Stimulated activated naive CD8-positive, alpha-beta T cell treated with anti-CD3 and anti-CD28 coated beads, Interleukin-15, amount 100 ng/mL, for 72 hours (primary cell): ENCODE data around the gene OR2G3.

Source experiments
- ATAC-seq: fragments of 150-1000 bp; cut with Tn5 transposase; 2 replicates; pipeline ENCODE4 v1.10.0; 2021; ENCODE audit warnings: mild to moderate bottlenecking, moderate library complexity
- DNase-seq, 2 donors: peaks; one replicate each; pipeline ENCODE4 v3.0.0; 2021 to 2022
- H3K27ac Mint-ChIP-seq, 2 donors: one replicate each; pipeline ENCODE4 v1.8.0; 2022; ENCODE audit warnings: mild to moderate bottlenecking in 2 of 2, mixed read lengths in 2 of 2, moderate library complexity in 2 of 2
- H3K27me3 Mint-ChIP-seq: one replicate; pipeline ENCODE4 v1.8.0; 2022; ENCODE audit warnings: mixed read lengths
- H3K4me1 Mint-ChIP-seq: one replicate; pipeline ENCODE4 v1.8.0; 2022; ENCODE audit warnings: mild to moderate bottlenecking, mixed read lengths
- H3K4me3 Mint-ChIP-seq, 2 donors: one replicate each; pipeline ENCODE4 v1.8.0; 2022; ENCODE audit warnings: mild to moderate bottlenecking in 2 of 2, mixed read lengths in 2 of 2, moderate library complexity in 1 of 2
- H3K9me3 Mint-ChIP-seq, 2 donors: one replicate each; pipeline ENCODE4 v1.8.0; 2022; ENCODE audit warnings: mixed read lengths in 2 of 2

OR2G3 gene

GRCh38 chr1:247605286-247605685 lies at the start of gene OR2G3:
Gene OR2G3 (plus strand): TSS chr1:247605586. CDS start chr1:247605586, 0 bp downstream.
- no peaks in the 10 kb centered on the region for H3K4me1 Mint-ChIP-seq
- H3K27ac Mint-ChIP-seq = no peak within 1 kb of the TSS
- H3K9me3 Mint-ChIP-seq = no peaks in the 10 kb centered on the region
- peaks cover 19% of the 10 kb centered on the region for H3K27me3 Mint-ChIP-seq
- no peak within 1 kb of the TSS for H3K4me3 Mint-ChIP-seq
- DNase-seq (no peak), ATAC-seq (no peak)

- Mint-ChIP-seq H3K4me3 (no peak overlapping the region), H3K9me3 (no peaks in the 10 kb centered on the region), H3K4me1 (no peaks in the 10 kb centered on the region), H3K27me3 (no peaks in the 10 kb centered on the region), H3K27ac (no peak overlapping the region)
- no peak for ATAC-seq
- DNase-seq = no peak
Measured at GRCh38 chr1:247557926-247558674, 47.3 kb upstream of the OR2G3 start.

- ATAC-seq = no peak
- H3K4me3 Mint-ChIP-seq = no peak overlapping the region
- no peaks in the 10 kb centered on the region for H3K9me3 Mint-ChIP-seq
- no peak overlapping the region for H3K27ac Mint-ChIP-seq
- no peak for DNase-seq
- H3K27me3 Mint-ChIP-seq = no peaks in the 10 kb centered on the region
- no peaks in the 10 kb centered on the region for H3K4me1 Mint-ChIP-seq
Measured at GRCh38 chr1:247561711-247562110, 43.7 kb upstream of the OR2G3 start.

- no peak overlapping the region for H3K4me3 Mint-ChIP-seq
- no peak for ATAC-seq
- no peak overlapping the region for H3K27ac Mint-ChIP-seq
Measured at GRCh38 chr1:247562198-247562597, 43.2 kb upstream of the OR2G3 start.

GRCh38 chr1:247574236-247574635 lies 31.1 kb upstream of the OR2G3 start:
- no peak for ATAC-seq
- H3K27ac Mint-ChIP-seq = no peak overlapping the region
- peaks cover 16 to 20% of the 10 kb centered on the region in 2 donors for H3K9me3 Mint-ChIP-seq
- no peak overlapping the region for H3K4me3 Mint-ChIP-seq
- DNase-seq = no peak
- no peaks in the 10 kb centered on the region for H3K4me1 Mint-ChIP-seq
- H3K27me3 Mint-ChIP-seq = no peaks in the 10 kb centered on the region

More at GRCh38 chr1:247562198-247562597, 43.2 kb upstream of the OR2G3 start:
- Mint-ChIP-seq H3K4me1 (no peaks in the 10 kb centered on the region), H3K27me3 (no peaks in the 10 kb centered on the region), H3K9me3 (no peaks in the 10 kb centered on the region)
- no peak for DNase-seq

GRCh38 chr1:247574664-247575063 lies 30.7 kb upstream of the OR2G3 start:
- H3K4me1 Mint-ChIP-seq = no peaks in the 10 kb centered on the region
- no peaks in the 10 kb centered on the region for H3K27me3 Mint-ChIP-seq
- ATAC-seq = no peak
- H3K4me3 Mint-ChIP-seq = no peak overlapping the region
- H3K9me3 Mint-ChIP-seq = peaks cover 11 to 20% of the 10 kb centered on the region in 2 donors
- DNase-seq = no peak
- no peak overlapping the region for H3K27ac Mint-ChIP-seq

- no peaks in the 10 kb centered on the region for H3K4me1 Mint-ChIP-seq
- no peaks in the 10 kb centered on the region for H3K27me3 Mint-ChIP-seq
- no peak overlapping the region for H3K27ac Mint-ChIP-seq
- ATAC-seq = no peak
- no peak overlapping the region for H3K4me3 Mint-ChIP-seq
- peaks cover 5 to 10% of the 10 kb centered on the region in 2 donors for H3K9me3 Mint-ChIP-seq
- DNase-seq = no peak
Measured at GRCh38 chr1:247576514-247576913, 28.9 kb upstream of the OR2G3 start.

GRCh38 chr1:247578946-247579460 lies 26.4 kb upstream of the OR2G3 start:
- H3K4me3 Mint-ChIP-seq = no peak overlapping the region
- H3K4me1 Mint-ChIP-seq = no peaks in the 10 kb centered on the region
- no peaks in the 10 kb centered on the region for H3K27me3 Mint-ChIP-seq

GRCh38 chr1:247588060-247588459 lies 17.3 kb upstream of the OR2G3 start, which contains the start of gene OR2G2:
Gene OR2G2 (plus strand): TSS chr1:247588360. CDS start chr1:247588360, 0 bp downstream.
- Mint-ChIP-seq H3K27me3 (peaks cover 27% of the 10 kb centered on the region), H3K27ac (no peak within 1 kb of the TSS), H3K9me3 (peaks cover 2 to 18% of the 10 kb centered on the region in 2 donors), H3K4me1 (no peaks in the 10 kb centered on the region), H3K4me3 (no peak within 1 kb of the TSS)
- DNase-seq (no peak), ATAC-seq (no peak)

More at GRCh38 chr1:247578946-247579460, 26.4 kb upstream of the OR2G3 start:
- ATAC-seq (no peak), DNase-seq (no peak)
- H3K9me3 Mint-ChIP-seq = no peaks in the 10 kb centered on the region
- H3K27ac Mint-ChIP-seq = no peak overlapping the region

GRCh38 chr1:247613405-247613804 lies 8.0 kb downstream of the OR2G3 start:
- Mint-ChIP-seq H3K4me1 (no peaks in the 10 kb centered on the region), H3K27ac (no peak overlapping the region), H3K27me3 (peaks cover 14% of the 10 kb centered on the region), H3K4me3 (no peak overlapping the region), H3K9me3 (peaks cover 0 to 9% of the 10 kb centered on the region in 2 donors)
- ATAC-seq (no peak), DNase-seq (no peak)

- Mint-ChIP-seq H3K9me3 (peaks cover 0 to 9% of the 10 kb centered on the region in 2 donors), H3K4me3 (no peak overlapping the region), H3K4me1 (no peaks in the 10 kb centered on the region), H3K27me3 (peaks cover 2% of the 10 kb centered on the region), H3K27ac (no peak overlapping the region)
- no peak for DNase-seq
- no peak for ATAC-seq
Measured at GRCh38 chr1:247614625-247615024, 9.2 kb downstream of the OR2G3 start.

GRCh38 chr1:247627951-247628350 lies 22.6 kb downstream of the OR2G3 start:
- DNase-seq = no peak
- Mint-ChIP-seq H3K27me3 (no peaks in the 10 kb centered on the region), H3K27ac (no peak overlapping the region), H3K4me1 (no peaks in the 10 kb centered on the region), H3K4me3 (no peak overlapping the region), H3K9me3 (peaks cover 0 to 5% of the 10 kb centered on the region in 2 donors)
- no peak for ATAC-seq

GRCh38 chr1:247638011-247638410 lies 32.6 kb downstream of the OR2G3 start:
- H3K9me3 Mint-ChIP-seq = peaks cover 0 to 5% of the 10 kb centered on the region in 2 donors
- peaks cover 13% of the 10 kb centered on the region for H3K4me1 Mint-ChIP-seq
- no peak overlapping the region for H3K4me3 Mint-ChIP-seq
- no peak for ATAC-seq
- peaks cover 45% of the 10 kb centered on the region for H3K27me3 Mint-ChIP-seq
- H3K27ac Mint-ChIP-seq = no peak overlapping the region
- DNase-seq = no peak

- peaks cover 13% of the 10 kb centered on the region for H3K4me1 Mint-ChIP-seq
- DNase-seq (no peak), ATAC-seq (no peak)
- peaks cover 45% of the 10 kb centered on the region for H3K27me3 Mint-ChIP-seq
- H3K27ac Mint-ChIP-seq = no peak overlapping the region
- peak overlapping the region; percentile 24 to 51 for H3K4me3 Mint-ChIP-seq
- H3K9me3 Mint-ChIP-seq = peaks cover 0 to 5% of the 10 kb centered on the region in 2 donors
Measured at GRCh38 chr1:247638781-247639180, 33.4 kb downstream of the OR2G3 start.

GRCh38 chr1:247639381-247639981 lies 34.1 kb downstream of the OR2G3 start:
- Mint-ChIP-seq H3K27ac (no peak overlapping the region), H3K4me1 (peaks cover 13% of the 10 kb centered on the region), H3K4me3 (peak overlapping the region; percentile 24 to 38), H3K27me3 (peaks cover 39% of the 10 kb centered on the region), H3K9me3 (peaks cover 0 to under 1% of the 10 kb centered on the region in 2 donors)
- DNase-seq (peak; percentile 43 to 60), ATAC-seq (peak; percentile 92)

GRCh38 chr1:247642742-247643141 lies 37.4 kb downstream of the OR2G3 start:
- no peaks in the 10 kb centered on the region for H3K9me3 Mint-ChIP-seq
- H3K4me3 Mint-ChIP-seq = no peak overlapping the region
- H3K4me1 Mint-ChIP-seq = peaks cover 13% of the 10 kb centered on the region
- H3K27ac Mint-ChIP-seq = no peak overlapping the region
- ATAC-seq (no peak), DNase-seq (no peak)
- peaks cover 29% of the 10 kb centered on the region for H3K27me3 Mint-ChIP-seq
